ENCODE measurements around the gene MT1A. TPM values are rescaled to one million over a fixed set of nuclear protein-coding genes. Genes with fewer than 3 reads are reported as not detected.
A peak's percentile ranks its signal among the peaks of the same experiment; 100 is the strongest.

The MT1A gene
- total and polyA plus RNA-seq, 3 donors from 2014 or later, result 10.6 TPM; not detected in 2

DNA sequence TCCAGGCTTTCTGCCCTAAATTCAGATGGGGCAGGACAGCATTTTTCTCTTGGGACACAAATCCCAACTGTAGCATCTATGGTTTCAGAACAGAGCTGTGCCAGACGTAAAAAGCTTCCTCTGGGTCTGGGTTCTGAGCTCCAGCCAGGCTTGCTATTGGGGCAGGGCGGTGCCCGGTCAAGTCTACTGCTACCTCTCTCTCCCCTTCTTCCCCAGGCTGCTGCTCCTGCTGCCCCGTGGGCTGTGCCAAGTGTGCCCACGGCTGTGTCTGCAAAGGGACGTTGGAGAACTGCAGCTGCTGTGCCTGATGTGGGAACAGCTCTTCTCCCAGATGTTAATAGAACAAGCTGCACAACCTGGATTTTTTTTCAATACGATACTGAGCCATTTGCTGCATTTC, 4.9 kb upstream of the MT1A start:
- Histone ChIP-seq H3K4me3 (no peak overlapping the region), H3K4me1 (peaks cover 14% of the 10 kb centered on the region), H3K27me3 (no peaks in the 10 kb centered on the region), H3K9me3 (no peaks in the 10 kb centered on the region), H3K36me3 (ENCODE audit: low read depth, missing control alignments) (no peaks in the 10 kb centered on the region), H3K27ac (no peak overlapping the region)
- intact Hi-C loops (cut with DNase I; ENCODE audit: low total_unique reads), result no loop called here
- 59 to 67% methylated on average over 7 of the region's 7 CpGs for WGBS, 2 donors
- DNase-seq, result no peak
- no peak for TF ChIP-seq POLR2A (IDR thresholded peaks at IDR 0.05)
- TF ChIP-seq, protein P1, sequence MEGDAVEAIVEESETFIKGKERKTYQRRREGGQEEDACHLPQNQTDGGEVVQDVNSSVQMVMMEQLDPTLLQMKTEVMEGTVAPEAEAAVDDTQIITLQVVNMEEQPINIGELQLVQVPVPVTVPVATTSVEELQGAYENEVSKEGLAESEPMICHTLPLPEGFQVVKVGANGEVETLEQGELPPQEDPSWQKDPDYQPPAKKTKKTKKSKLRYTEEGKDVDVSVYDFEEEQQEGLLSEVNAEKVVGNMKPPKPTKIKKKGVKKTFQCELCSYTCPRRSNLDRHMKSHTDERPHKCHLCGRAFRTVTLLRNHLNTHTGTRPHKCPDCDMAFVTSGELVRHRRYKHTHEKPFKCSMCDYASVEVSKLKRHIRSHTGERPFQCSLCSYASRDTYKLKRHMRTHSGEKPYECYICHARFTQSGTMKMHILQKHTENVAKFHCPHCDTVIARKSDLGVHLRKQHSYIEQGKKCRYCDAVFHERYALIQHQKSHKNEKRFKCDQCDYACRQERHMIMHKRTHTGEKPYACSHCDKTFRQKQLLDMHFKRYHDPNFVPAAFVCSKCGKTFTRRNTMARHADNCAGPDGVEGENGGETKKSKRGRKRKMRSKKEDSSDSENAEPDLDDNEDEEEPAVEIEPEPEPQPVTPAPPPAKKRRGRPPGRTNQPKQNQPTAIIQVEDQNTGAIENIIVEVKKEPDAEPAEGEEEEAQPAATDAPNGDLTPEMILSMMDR (IDR thresholded peaks at IDR 0.05), result no peak

DNA sequence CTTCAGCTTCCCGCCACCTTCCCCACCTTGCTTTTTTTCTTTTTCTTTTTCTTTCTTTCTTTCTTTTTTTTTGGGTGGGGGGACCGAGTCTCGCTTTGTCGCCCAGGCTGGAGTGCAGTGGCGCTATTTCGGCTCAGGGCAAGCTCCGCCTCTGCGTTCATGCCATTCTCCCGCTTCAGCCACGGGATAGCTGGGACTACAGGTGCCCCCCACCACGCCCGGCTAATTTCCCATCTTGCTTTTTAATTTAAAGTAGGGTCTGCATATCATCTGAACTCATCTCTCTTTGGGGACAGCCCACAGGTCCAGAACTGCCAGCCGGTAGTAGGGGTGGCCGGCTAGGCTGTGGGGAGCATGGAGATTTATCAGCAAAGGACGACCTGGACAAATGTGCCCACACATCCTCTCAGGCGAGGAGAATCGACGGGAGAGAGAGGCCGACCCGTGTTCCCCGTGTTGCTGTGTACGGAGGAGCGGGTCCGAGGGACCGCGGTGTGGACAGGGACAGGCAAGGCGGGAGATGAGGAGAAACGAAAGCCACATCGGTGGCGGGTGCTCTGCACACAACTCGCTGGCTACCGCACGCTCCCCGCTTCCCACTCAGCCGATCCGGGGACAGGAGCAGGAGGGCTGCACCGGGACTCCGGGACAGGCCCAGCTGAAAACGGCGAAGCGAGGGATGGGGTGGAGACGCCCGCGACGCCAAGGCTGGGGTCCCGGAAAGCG, 3.6 kb upstream of the MT1A start:
- Histone ChIP-seq H3K27ac (no peak overlapping the region), H3K4me3 (peak overlapping the region in 1 of 2 donors; percentile 10), H3K9me3 (no peaks in the 10 kb centered on the region), H3K27me3 (no peaks in the 10 kb centered on the region), H3K4me1 (peaks cover 19% of the 10 kb centered on the region), H3K36me3 (ENCODE audit: low read depth, missing control alignments) (no peaks in the 10 kb centered on the region)
- TF ChIP-seq, protein P1 (IDR thresholded peaks at IDR 0.05), result no peak
- no peak for TF ChIP-seq POLR2A (IDR thresholded peaks at IDR 0.05)
- intact Hi-C loops (cut with DNase I; ENCODE audit: low total_unique reads), result no loop called here
- WGBS, 2 donors, result 38 to 47% methylated on average over 34 to 47 of the region's 47 CpGs
- DNase-seq, result no peak

GRCh38 chr16:56635441-56635967, 3.0 kb upstream of the MT1A start:
- peaks cover 19% of the 10 kb centered on the region for H3K4me1 ChIP-seq

GRCh38 chr16:56636616-56637413, 1.7 kb upstream of the MT1A start:
- intact Hi-C loops (cut with DNase I; ENCODE audit: low total_unique reads), result no loop called here
- no peaks in the 10 kb centered on the region for H3K36me3 ChIP-seq (ENCODE audit: low read depth, missing control alignments)
- no peak for DNase-seq
- H3K4me3 ChIP-seq, result no peak overlapping the region
- no peak for TF ChIP-seq POLR2A (IDR thresholded peaks at IDR 0.05)
- TF ChIP-seq, protein P1 (IDR thresholded peaks at IDR 0.05), result no peak
- no peak overlapping the region for H3K27ac ChIP-seq
- peaks cover 17% of the 10 kb centered on the region for H3K4me1 ChIP-seq
- H3K9me3 ChIP-seq, result no peaks in the 10 kb centered on the region
- no peaks in the 10 kb centered on the region for H3K27me3 ChIP-seq
- WGBS, 2 donors, result 61 to 62% methylated on average over 9 of the region's 9 CpGs

More at GRCh38 chr16:56635441-56635967, 3.0 kb upstream of the MT1A start:
- H3K9me3 ChIP-seq, result no peaks in the 10 kb centered on the region
- peak overlapping the region in 1 of 2 donors; percentile 10 for H3K4me3 ChIP-seq
- no peaks in the 10 kb centered on the region for H3K36me3 ChIP-seq (ENCODE audit: low read depth, missing control alignments)
- no peak for DNase-seq
- no peak overlapping the region for H3K27ac ChIP-seq
- 16 to 31% methylated on average over 6 to 40 of the region's 40 CpGs for WGBS, 2 donors
- intact Hi-C loops (cut with DNase I; ENCODE audit: low total_unique reads), result no loop called here
- TF ChIP-seq POLR2A (IDR thresholded peaks at IDR 0.05), result no peak
- TF ChIP-seq, protein P1 (IDR thresholded peaks at IDR 0.05), result no peak
- H3K27me3 ChIP-seq, result no peaks in the 10 kb centered on the region
